GM21717 (cell line): ENCODE data around the gene ZFP30.
"Not testable (repeated sequence)": the region's sequence is repeated elsewhere in the genome, so short reads cannot be mapped to it uniquely, and the experiment has no call there.

Experiments used
- ATAC-seq: cut with Tn5 transposase; IDR thresholded peaks from one replicate; pipeline ENCODE4 v1.9.1; 2021; ENCODE audit warnings: mild to moderate bottlenecking, moderate library complexity; ENCODE audit not compliant: unreplicated experiment

ZFP30 gene

GRCh38 chr19:37655301-37655688, at the start of gene ZFP30:
ZFP30 (minus strand) TSS chr19:37655465; CDS start chr19:37647822, 7,643 bp downstream.
- peak; percentile 71 for ATAC-seq

- ATAC-seq: no peak
These were observed 43.8 kb upstream of the ZFP30 start for GRCh38 chr19:37699057-37699456.

- no peak for ATAC-seq
These were observed 43.0 kb upstream of the ZFP30 start for GRCh38 chr19:37698216-37698615.

GRCh38 chr19:37695144-37695899, 40.1 kb upstream of the ZFP30 start:
- ATAC-seq: no peak

- no peak for ATAC-seq
These were observed 37.8 kb upstream of the ZFP30 start for GRCh38 chr19:37692956-37693620.

- no peak for ATAC-seq
These were observed 36.7 kb upstream of the ZFP30 start for GRCh38 chr19:37691881-37692504.

GRCh38 chr19:37683520-37683919, 28.3 kb upstream of the ZFP30 start:
- ATAC-seq: no peak

GRCh38 chr19:37669450-37669914, 14.2 kb upstream of the ZFP30 start:
- ATAC-seq: no peak

GRCh38 chr19:37657157-37657556, 1.9 kb upstream of the ZFP30 start:
- ATAC-seq: not testable (repeated sequence)

- ATAC-seq: peak; percentile 54
These were observed 565 bp upstream of the ZFP30 start for GRCh38 chr19:37655689-37656371.

- ATAC-seq: peak; percentile 45
These were observed 500 bp downstream of the ZFP30 start for GRCh38 chr19:37654629-37655300.

GRCh38 chr19:37654118-37654517, 1.1 kb downstream of the ZFP30 start:
- no peak for ATAC-seq

GRCh38 chr19:37635076-37636056, 19.9 kb downstream of the ZFP30 start:
- ATAC-seq: no peak

- ATAC-seq: peak; percentile 32
These were observed 60.3 kb downstream of the ZFP30 start for GRCh38 chr19:37594982-37595382.

- peak; percentile 93 for ATAC-seq
These were observed 60.8 kb downstream of the ZFP30 start, which contains the start of the genes ZNF540 and ZNF571 for GRCh38 chr19:37594304-37594981. ZNF540 (plus strand) TSS chr19:37594876; CDS start chr19:37598448, 3,572 bp downstream. ZNF571 (minus strand) TSS chr19:37594792; CDS start chr19:37586676, 8,116 bp downstream.

- ATAC-seq: no peak
These were observed 61.3 kb downstream of the ZFP30 start for GRCh38 chr19:37593996-37594303.

GRCh38 chr19:37583340-37583739, 71.9 kb downstream of the ZFP30 start:
- ATAC-seq: no peak

GRCh38 chr19:37572203-37572602, 83.1 kb downstream of the ZFP30 start:
- ATAC-seq: no peak

- no peak for ATAC-seq
These were observed 89.9 kb downstream of the ZFP30 start for GRCh38 chr19:37565370-37565669.
